ENCODE data around the gene CH25H.
A peak's percentile ranks its signal among the peaks of the same experiment; 100 is the strongest.

DNA sequence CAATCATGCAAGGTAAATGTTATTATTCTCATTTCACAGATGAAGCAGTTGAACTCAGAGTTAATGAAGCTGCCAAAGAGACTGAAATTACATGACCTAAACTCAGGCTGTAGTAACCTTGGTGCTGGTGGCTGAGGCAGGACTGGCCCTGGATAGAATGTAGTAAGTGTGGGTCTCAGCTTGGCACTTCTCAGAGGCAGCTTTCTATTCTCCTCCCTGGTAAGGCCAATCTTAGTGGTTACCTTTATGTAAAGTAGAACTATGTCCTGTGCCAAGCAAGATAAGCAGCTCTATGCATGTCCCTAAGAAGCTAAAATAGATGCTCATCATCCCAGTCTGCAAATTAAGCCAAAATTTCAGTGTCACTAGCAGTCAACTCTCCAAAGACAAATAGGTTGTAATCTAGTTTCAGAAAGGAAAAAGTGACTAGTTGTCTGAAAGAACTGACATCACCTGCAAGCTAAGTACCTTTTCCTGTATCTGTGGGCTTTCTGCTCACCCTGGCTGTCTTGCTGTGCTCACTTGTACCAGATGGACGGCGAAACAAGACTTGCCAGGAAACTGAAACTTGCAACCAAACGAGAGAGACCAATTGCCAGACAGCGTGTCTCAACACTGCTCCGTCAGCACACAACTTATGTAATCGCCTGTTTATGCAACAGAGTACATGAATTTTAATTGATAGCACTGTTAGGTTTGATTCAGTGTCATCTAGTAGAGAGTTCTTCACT, 43.7 kb downstream of the CH25H start:
- TF ChIP-seq EZH2 (IDR thresholded peaks at IDR 0.05) = no peak
- TF ChIP-seq POLR2AphosphoS5 (IDR thresholded peaks at IDR 0.05; ENCODE audit: borderline replicate concordance, low read depth, low read length) = no peak
- peak; percentile 57 for TF ChIP-seq FOXP2 (optimal IDR thresholded peaks at IDR 0.05; ENCODE audit: control extremely low read depth, extremely low read length, insufficient read depth)
